MV-4-11 (cell line): ENCODE results near the gene EHD1.

Experiments used
- DNase-seq: peaks from one replicate; lab custom pipeline; 2025; lab: John Stamatoyannopoulos, UW

Gene EHD1

GRCh38 chr11:64890522-64890939, 12.1 kb upstream of the EHD1 start:
- no peak for DNase-seq

DNA sequence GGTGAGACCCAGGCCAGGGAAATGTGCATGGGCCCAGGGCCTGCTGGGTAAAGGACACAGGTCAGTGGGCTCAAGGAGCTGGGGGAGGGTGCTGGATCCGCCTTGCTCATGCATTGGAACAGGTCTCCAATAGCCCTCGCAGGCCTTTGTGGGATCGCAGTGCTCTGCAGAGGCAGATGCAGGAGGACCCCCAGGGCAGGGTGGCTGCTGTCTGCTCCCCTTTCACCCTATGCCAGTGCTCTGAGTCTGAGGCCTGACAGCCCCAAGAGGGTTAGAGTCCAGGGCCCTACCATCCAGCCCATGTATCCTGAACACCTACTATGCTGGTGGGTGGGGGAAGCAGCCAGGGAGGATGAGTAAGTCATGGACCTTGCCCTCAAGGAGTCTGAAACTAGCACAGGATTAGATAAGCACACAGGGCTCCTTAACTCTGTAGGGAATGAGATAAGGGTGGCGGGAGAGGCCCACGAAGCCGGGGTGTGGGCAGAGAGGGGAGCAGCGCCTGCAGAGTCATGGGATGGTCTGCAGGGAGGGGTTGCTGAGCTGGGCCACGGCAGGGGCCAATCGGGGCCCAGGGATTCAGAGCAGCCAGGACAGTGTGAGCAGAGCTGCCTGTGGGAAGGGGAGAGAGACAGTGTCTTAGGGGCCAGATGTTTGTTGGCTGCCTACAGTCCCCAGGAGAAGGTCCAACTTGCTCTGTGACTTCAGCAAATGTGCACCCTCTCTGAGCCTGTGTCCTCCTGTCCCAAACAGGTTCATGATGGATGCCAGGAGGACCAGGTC, 10.5 kb upstream of the EHD1 start:
- DNase-seq, result peak; percentile 21

DNA sequence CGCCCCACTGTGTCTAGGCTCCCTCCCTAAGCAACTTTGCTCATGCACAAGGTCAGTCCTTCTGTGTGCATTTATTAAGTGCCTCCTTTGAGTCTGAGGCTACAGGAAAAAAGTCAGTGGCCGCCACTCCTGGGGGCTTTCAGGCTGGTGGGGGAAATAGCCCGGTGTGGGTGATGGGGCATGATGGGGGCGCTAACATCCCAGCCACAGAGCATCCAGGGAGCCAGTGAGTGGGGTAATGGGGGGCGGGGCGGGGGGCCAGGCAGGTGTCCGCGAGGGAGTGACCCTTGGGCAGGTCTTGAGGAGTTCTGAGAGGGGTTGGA, 9.9 kb upstream of the EHD1 start:
- DNase-seq, result no peak

- peak; percentile 65 for DNase-seq
Measured at GRCh38 chr11:64887757-64888405, 9.5 kb upstream of the EHD1 start.

- no peak for DNase-seq
Measured at GRCh38 chr11:64887234-64887756, 8.9 kb upstream of the EHD1 start.

DNA sequence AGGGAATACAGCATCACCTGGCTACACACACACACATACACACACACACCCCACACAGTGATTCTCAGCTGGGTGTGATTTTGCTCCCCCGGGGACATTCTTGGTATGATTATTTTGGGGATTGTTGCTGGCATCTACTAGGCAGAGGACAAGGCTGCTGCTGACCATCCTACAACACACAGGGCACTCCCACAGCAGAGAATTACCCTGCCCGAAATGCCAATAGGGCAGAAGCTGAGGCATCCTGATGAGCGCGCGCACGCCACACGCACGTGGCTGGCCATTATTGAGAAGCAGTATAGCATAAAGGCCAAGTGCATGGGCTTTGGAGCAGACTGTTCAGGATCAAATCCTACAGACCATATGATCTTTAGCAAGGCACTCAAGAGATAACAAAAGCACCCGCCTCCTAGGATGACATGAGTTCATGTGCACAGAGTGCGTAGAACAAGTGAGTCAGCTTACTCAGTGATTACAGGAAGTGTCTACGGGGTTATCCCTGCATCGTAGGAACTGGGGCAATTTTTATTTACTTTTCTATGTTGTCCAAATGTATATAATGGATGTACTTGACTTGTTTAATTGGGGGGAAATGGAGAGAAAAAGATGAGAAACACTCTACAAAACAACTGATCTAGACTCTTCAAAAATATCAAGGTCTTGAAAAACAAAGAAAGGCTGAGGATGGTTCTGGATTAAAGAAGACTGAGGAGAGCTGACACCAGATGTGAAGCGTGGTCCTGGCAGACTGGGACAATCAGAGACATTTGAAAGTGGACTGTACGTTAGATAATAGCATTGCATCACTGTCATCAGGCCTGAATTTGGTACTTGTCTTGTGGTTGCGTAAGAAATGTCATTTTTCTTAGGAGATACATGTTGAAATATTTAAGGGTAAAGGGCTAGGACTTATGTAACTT, 7.2 kb upstream of the EHD1 start:
- peak; percentile 97 for DNase-seq

DNA sequence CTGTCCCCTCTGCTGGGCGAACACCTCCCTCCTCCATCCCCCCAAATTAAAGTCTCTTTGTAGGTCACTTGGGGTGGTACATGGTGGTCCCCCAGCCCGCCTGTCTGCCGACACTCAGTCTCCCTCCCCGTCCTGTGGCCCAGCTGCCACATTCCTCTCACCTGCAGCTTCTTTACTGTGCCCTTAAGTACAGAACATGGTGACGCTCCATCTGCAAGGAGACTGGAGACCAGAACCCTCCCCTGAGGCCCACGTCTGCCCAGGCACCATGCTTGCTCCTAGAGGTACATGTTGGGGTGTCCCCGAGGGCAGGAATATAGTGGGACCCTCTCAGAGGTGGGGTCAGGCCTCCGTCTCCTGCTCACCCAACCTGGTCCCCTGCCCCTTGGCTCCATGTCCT, 5.6 kb upstream of the EHD1 start:
- no peak for DNase-seq

DNA sequence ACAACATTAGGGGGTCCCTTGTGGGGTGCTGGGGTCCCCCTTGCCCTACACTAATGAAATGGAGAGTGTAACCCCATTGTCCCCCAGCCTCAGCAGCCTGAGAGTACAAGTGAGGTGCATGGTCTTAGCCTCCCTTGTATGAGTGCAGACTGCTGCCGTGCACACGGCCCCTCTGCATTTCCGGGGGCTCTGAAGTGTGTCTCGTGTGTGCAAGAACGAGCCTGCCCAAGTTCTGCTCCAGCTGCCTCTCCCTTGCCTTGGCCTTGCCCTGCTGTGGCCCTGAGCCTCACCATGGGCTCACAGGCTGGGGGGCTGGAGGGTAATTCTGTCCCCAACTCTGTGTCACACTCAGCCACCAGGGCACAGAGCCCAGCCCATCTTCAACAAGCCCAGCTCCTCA, 5.2 kb upstream of the EHD1 start:
- no peak for DNase-seq

DNA sequence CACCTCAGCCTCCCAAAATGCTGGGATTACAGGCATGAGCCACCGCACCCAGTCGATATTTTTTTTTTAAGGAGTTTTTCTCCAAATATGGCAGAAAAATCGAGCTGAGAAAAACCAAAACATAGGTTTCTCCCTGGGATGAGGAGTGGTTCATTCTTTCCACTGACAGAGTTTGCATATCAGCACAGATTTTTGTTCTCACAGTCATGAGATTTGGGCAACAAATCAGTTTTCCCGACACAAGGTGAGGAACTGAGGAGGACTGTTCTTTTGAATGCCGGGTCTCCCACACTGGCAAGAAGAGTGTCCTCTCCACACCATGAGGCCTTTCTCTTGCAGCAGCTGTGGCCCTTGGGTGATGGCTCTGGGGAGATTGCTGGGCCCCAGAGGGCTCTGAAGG, 3.8 kb upstream of the EHD1 start:
- DNase-seq, result no peak

- no peak for DNase-seq
Measured at GRCh38 chr11:64881476-64881875, 3.1 kb upstream of the EHD1 start.

GRCh38 chr11:64880240-64881001, 2.0 kb upstream of the EHD1 start:
- peak; percentile 7 for DNase-seq

GRCh38 chr11:64879244-64879900, 951 bp upstream of the EHD1 start:
- peak; percentile 82 for DNase-seq

DNA sequence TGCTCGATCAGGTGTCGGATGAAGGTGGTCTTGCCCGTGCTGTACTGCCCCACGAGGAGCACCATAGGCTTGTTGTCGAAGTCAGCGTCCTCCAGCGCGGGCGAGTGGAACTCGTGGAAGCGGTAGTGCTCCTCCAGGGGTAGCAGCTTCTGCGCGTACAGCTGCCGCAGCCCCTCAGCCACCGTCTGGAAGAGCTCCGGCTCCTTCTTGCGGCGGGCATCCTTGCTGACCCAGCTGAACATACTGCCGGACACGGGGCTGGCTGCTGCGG, 263 bp downstream of the EHD1 start:
- no peak for DNase-seq

DNA sequence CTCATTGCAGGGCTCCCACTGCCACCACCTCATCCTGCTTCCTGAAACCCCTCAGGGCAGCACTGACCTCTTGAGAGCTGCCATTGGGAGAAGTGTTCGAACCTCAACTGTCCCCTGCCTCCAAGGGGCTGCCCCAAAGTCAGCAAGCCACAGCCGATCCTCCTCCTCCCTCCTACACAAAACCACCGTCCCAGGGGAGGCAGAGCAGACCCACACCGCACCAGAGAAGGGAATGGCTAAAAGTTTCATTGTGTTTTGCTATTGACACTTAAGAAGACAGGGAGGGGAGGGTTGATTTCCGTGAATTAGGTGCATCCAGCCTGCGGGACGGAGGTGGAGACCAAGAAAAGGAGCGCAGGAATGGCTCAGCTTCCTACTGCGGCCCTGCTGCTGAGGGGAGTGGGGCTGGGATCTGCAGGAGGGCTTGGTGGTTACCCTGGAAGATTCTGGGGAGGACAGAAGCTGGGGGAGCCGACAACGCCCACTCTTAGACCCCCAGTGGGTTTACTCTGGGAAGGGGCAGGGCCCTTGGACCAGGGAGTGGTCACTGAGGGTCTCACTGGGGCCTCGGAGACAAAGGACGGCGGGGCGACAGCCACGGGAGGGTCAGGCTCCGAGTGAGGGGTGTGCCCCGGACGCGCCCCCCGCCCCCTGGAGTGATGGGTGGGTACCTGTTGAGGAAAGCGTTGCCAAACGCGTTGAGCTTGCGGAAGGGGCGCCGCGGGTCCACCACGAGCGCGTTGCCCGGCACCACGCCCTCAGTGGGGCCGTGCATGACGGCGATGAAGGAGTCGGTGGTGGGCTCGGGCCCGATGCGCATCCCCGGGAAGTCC, 815 bp downstream of the EHD1 start:
- DNase-seq, result peak; percentile 20

GRCh38 chr11:64876835-64877341, 1.5 kb downstream of the EHD1 start:
- DNase-seq, result no peak

DNA sequence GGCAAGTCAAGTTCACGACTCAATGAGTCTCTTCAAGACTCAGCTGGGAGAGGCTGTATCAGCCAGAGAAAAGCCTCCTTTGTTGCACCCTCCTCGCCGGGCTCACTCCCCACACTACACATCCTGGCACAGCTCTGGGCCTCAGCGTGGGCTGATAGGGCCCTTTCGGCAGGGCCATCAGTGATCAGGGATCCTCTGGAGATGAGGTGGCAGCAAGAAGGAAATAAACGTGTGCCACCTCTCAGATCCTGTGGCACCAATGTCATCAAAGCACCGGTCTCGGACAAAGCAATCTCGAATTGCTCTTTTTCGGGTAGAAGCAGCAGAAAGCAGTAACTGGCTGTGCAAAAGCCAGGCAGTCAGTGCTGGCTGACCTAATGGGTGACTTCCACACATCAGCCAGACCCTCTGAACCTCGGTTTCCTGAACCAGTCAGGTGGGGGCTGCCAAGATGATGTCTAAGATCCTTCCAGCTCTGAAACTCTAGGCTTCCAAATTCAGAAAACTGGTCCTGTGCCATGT, 2.1 kb downstream of the EHD1 start:
- DNase-seq, result no peak

DNA sequence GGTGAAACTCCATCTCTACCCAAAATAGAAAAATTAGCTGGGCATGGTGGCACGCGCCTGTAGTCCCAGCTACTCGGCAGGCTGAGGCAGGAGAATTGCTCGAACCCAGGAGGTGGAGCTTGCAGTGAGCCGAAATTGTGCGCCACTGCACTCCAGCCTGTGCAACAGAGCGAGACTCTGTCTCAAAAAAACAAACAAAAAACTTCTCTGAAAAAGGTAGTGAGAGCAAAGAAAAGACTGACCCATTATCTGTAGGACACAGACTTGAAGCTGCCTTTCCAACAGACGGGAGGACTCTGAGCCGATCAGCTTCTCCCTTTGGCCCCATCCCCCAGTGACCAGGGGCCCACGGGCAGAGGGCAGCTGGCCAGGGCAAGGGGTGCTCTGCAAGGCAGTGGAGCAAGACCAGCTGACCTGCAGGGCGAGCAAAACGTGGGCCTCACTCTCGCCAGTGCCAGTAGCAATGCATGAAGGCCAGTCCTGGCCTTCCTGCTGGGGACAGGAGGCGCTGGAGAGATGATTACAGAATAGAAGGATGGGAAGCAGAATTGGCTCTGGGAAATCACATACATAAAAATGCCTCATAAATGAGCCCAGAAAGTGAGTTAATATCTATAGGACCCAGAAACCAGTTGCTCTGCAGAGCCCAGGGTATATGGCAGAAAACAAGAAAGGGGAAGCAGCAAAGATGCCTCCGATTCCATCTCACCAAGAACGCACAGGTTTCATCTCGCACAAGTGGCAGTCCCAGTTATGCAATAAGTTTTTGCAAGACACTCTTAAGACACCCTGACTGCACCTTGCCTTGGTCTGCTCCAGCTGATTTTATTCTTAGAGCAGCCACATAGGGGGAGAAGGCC, 2.8 kb downstream of the EHD1 start:
- peak; percentile 89 for DNase-seq

DNA sequence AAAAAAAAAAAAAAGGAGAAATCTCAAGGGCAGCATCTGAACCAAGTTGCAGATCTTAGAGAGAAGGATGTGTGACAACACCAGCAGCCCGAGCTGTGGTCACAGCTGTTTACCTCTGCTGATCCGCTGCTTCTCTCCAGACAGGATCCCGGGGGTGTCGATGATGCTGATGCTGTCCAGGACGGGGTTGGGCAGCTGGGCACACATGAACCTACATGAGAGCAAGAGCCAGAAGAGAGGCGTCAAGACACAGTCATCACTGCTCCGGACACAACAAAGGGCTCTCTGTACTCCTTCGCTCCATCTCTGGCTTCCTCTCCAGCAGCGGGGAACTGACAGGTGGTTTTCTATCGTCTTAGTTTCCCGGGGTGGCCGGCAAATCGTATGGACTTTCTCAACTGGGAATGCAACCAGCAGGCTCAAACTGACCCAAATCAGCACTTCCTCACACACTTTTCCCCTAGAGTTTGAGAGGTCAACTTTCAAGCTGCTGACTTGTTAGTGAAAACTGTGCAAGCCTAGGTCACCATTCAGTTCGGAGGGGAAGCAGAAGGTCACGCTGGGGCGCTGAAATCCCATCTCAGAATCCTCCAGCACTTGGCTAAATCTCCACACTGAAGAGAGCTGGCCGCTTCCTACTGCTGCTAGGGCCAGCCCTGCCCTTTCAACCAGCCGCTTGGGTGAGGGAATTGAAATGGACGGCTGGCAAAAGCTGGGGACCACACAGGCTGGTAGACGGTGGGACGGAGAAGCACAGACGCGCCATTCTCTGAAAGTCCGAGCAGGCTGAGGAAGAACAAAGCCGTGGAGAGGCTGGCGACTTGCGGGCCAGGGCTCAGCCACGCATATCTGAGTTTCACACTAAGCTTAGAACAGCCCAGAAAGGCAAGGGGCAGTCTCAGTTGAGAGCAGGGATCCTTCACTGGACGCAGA, 3.8 kb downstream of the EHD1 start:
- peak; percentile 48 for DNase-seq
